Measurements from ENCODE around the gene TSEN2. TPM values are rescaled to one million over a fixed set of nuclear protein-coding genes. Genes with fewer than 3 reads are reported as not detected.
"Not testable (repeated sequence)": the region's sequence is repeated elsewhere in the genome, so short reads cannot be mapped to it uniquely, and the experiment has no call there.

Gene TSEN2
- total RNA-seq, 2 experiments from 2014 or later: 10.9 to 11.1 TPM

DNA sequence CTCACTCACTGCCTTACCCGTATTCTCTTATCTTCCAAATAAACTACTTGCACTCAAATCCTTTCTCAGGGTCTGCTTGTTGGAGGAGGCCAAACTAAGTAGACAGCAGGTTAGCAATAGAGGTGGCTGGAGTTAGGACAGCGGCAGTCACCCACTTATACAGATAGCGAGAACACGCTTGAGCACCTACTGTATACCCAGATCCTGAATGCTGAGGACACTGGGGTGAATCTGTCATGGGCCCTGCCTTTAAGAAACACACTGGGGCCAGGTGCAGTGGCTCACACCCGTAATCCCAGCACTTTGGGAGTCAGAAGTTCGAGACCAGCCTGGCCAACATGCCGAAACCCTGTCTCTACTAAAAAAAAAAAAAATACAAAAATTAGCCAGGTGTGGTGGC, 38.0 kb upstream of the TSEN2 start:
- no peaks in the 10 kb centered on the region for H3K4me1 Mint-ChIP-seq
- peaks cover 10% of the 10 kb centered on the region for H3K27me3 Mint-ChIP-seq
- ATAC-seq (ENCODE audit: low read depth) (no peak), DNase-seq (no peak)
- no peaks in the 10 kb centered on the region for H3K36me3 Mint-ChIP-seq
- no peaks in the 10 kb centered on the region for H3K9me3 Mint-ChIP-seq
- H3K27ac Mint-ChIP-seq: no peak overlapping the region
- POLR2A ChIA-PET: no interaction called here
- H3K4me3 Mint-ChIP-seq: no peak overlapping the region

DNA sequence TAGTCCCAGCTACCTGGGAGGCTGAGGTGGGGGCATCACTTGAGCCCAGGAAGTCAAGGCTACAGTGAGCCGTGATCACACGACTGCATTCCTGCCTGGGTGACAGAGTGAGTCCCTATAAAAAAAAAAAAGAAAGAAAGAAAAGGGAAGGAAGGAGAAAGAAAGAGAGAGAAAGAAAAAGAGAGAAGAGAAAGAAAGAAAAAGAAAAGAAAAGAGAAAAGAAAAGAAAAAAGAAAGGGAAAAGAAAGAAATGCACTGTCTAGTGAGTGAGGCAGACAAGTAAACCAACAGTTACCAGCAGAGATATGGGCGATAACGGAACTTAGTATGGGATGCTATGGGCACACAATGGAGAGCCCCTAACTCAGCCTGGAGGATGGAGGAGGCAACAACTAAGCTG, 37.2 kb upstream of the TSEN2 start:
- POLR2A ChIA-PET: no interaction called here
- no peaks in the 10 kb centered on the region for H3K36me3 Mint-ChIP-seq
- H3K4me1 Mint-ChIP-seq: no peaks in the 10 kb centered on the region
- ATAC-seq (ENCODE audit: low read depth) (no peak), DNase-seq (no peak)
- no peak overlapping the region for H3K4me3 Mint-ChIP-seq
- H3K27ac Mint-ChIP-seq: no peak overlapping the region
- no peaks in the 10 kb centered on the region for H3K9me3 Mint-ChIP-seq
- peaks cover 7% of the 10 kb centered on the region for H3K27me3 Mint-ChIP-seq

DNA sequence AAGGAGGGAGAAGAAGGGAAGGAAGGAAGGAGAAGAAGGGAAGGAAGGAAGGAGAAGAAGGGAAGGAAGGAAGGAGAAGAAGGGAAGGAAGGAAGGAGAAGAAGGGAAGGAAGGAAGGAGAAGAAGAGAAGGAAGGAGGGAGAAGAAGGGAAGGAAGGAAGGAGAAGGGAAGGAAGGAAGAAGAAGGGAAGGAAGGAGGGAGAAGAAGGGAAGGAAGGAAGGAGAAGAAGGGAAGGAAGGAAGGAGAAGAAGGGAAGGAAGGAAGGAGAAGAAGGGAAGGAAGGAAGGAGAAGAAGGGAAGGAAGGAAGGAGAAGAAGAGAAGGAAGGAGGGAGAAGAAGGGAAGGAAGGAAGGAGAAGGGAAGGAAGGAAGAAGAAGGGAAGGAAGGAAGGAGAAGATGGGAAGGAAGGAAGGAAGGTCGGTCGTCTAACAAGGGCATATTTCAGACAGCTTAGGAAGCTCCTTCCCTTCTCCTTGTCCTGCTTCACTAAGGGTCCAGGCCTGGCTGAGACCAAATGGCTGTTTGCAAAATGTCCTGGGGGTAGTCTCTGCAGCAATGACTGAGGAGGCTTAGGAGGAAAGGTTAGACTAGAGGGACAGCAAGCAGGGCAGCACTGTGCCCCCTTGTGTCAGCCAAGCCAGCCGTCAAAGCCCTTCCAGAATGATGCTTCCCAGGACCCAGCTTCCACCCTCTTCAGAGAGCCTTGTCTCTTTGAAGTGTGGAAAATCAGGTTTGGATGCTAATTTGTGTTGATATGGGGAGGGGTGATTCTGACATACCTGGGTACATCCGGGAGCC, 35.7 kb upstream of the TSEN2 start:
- H3K4me3 Mint-ChIP-seq; ATAC-seq (ENCODE audit: low read depth); H3K27me3 Mint-ChIP-seq; POLR2A ChIA-PET; H3K36me3 Mint-ChIP-seq; H3K4me1 Mint-ChIP-seq; DNase-seq; H3K9me3 Mint-ChIP-seq; H3K27ac Mint-ChIP-seq: not testable (repeated sequence)

DNA sequence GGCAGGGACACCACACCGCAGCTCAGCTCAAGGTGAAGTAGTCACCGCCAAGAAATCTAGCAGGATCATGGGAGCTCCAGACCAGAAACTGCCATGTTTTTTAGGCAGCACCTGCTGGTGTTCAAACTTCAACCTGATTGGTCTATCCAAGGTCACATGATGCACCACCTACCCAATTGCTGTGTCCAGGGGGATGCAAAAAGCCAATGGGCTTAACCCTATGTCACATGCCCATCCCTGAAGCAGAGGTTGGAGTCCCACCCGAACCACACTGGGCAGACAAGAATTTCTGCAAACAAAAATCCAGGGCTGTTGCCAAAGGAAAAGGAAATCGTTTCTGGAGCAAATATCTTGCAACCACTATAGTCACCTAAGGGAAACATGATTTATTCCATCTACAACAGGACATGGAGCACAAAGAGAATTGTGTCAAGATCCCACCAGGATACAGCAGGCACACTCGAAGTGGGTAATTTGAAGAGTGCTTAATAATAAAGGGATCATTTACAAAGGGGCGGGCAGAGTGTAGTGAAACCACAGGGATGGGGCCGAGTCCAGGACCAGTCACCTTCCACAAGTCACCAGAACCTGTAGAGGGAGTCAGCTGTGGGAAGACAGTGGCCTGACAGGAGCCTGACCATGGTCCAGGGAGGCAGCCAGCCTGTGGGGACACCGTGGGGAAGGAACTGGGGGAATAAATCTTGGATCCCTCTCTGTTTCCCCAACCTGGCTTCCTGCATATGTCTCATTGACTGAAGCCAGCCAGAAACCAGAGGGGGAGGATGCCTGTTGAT, 34.2 kb upstream of the TSEN2 start:
- Mint-ChIP-seq H3K27ac (no peak overlapping the region), H3K4me3 (no peak overlapping the region), H3K36me3 (no peaks in the 10 kb centered on the region), H3K9me3 (no peaks in the 10 kb centered on the region), H3K27me3 (peaks cover 3% of the 10 kb centered on the region), H3K4me1 (no peaks in the 10 kb centered on the region)
- no peak for DNase-seq
- POLR2A ChIA-PET: no interaction called here
- no peak for ATAC-seq (ENCODE audit: low read depth)

DNA sequence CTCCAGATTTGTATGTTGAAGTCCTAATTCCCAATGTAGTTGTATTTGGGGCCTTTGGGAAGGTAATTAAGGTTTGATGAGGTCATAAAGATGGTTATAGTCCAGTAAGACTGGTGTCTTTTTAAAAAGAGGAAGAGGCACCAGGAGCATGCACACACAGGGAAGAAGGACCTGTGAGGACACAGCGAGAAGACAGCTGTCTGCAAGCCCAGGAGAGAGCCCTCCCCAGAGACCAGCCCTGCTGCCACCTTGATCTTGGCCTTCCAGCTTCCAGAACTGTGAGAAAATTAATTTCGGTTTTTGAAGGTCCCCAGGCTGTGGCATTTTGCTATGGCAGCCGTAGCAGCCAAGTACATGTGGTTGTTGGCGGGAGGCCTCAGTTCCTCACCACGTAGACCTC, 32.8 kb upstream of the TSEN2 start:
- H3K36me3 Mint-ChIP-seq: no peaks in the 10 kb centered on the region
- no peak for DNase-seq
- no peak overlapping the region for H3K27ac Mint-ChIP-seq
- H3K9me3 Mint-ChIP-seq: no peaks in the 10 kb centered on the region
- H3K4me3 Mint-ChIP-seq: no peak overlapping the region
- no peak for ATAC-seq (ENCODE audit: low read depth)
- peaks cover 2% of the 10 kb centered on the region for H3K27me3 Mint-ChIP-seq
- H3K4me1 Mint-ChIP-seq: no peaks in the 10 kb centered on the region
- POLR2A ChIA-PET: no interaction called here

DNA sequence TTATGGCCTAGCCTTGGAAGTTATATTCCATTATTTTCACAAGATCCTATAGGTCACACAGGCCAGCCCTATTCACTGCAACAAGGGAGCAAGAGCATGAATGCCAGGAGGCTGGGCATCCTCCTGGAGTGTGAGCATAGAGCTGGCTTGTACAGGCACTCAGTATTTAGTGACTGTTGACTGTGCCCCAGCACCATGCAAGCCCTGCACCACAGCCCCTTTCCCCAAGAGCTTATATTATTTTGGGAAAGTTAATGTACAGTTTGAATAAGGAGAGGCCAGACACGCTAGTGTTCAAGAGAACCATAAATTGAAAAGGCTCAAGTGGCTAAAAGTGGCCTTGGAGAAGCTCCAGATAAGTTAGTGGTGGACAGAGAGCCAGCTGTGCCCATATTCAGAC, 32.3 kb upstream of the TSEN2 start:
- Mint-ChIP-seq H3K4me1 (no peaks in the 10 kb centered on the region), H3K27me3 (peaks cover 2% of the 10 kb centered on the region), H3K9me3 (no peaks in the 10 kb centered on the region), H3K36me3 (no peaks in the 10 kb centered on the region), H3K4me3 (no peak overlapping the region), H3K27ac (no peak overlapping the region)
- ATAC-seq (ENCODE audit: low read depth) (no peak), DNase-seq (no peak)
- POLR2A ChIA-PET: no interaction called here

DNA sequence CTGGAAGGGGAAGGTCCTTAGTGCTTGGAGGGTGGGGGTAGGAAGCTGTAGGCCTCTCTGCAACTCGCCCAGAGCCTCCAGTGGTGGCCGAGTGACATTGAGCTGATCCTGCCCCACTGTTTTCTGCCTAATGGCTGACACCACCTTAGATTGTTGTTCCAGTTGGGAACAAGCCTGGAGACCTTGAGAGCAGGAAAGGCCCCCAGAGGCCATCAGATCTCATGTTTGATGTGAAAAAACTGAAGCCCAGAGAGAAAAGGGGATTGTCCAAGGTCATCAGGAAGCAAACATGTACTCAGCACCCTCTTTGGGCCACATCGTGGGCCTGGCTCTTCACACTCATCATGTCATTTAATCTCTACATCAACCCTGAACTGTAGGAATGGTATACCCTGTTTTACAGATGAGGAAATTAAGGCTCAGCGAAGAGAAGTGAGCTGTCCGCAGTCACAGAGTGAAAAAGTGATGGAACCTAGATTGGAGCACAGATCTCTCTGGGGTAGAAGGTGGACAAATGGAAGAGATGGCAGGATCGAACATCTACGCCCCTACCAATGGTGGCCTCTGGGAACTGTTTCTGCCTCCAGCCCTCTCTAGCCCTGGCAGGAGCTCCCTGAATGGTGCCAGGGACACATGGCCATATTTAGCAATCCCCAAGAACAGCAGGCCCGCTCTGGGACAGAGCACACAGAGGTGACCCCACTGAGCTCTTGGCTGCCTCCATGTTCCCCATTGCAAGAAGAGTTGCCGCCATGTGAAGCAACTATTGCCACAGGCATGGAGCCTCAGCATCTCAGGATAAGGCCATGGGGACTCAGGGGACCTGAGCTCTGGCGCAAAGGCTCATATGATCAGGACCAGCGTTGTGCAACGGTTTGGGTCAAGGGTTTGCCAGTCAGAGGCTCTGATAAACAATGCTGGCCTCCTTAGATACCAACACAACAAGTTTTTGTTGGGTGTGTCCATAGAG, 31.6 kb upstream of the TSEN2 start:
- peaks cover 2% of the 10 kb centered on the region for H3K27me3 Mint-ChIP-seq
- ATAC-seq (ENCODE audit: low read depth): no peak
- POLR2A ChIA-PET: no interaction called here
- no peak overlapping the region for H3K27ac Mint-ChIP-seq
- H3K9me3 Mint-ChIP-seq: no peaks in the 10 kb centered on the region
- DNase-seq: no peak
- H3K36me3 Mint-ChIP-seq: no peaks in the 10 kb centered on the region
- no peaks in the 10 kb centered on the region for H3K4me1 Mint-ChIP-seq
- no peak overlapping the region for H3K4me3 Mint-ChIP-seq

DNA sequence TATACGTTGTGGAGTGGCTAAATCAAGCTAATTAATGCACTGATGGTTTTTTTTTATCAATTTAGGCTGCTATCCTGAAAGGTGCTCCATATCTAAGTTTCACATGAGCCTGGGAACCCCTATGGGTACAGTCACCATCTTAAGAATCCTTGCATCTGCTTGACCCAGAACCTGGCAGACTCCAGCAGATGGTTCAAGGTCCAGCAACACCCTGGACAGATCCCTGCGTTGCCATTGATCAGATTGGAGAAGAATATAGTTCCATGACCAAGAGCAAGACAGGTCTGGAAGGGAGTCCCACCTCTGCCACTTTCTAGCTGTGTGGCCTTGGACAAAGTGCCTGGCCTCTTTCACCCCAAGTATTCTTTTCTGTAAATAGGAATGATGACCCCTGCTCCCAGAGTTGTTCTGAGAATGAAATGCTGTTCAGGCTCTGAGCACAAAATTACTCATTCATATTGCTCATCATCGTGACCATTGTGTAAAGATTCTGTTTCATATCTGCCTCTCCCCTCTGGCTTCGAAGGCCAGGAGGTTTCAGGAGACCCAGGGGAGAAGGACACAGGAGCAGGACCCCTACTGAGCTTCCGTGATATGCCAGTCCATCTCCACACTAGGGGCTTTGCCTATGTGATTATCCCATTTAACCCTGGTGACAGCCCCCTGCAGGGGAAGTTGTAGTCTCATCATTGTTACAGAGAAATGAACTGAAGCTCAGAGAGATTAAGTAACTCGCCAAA, 30.0 kb upstream of the TSEN2 start:
- Mint-ChIP-seq H3K4me3 (no peak overlapping the region), H3K36me3 (no peaks in the 10 kb centered on the region), H3K27me3 (no peaks in the 10 kb centered on the region), H3K27ac (no peak overlapping the region), H3K4me1 (no peaks in the 10 kb centered on the region), H3K9me3 (no peaks in the 10 kb centered on the region)
- no peak for DNase-seq
- POLR2A ChIA-PET: no interaction called here
- ATAC-seq (ENCODE audit: low read depth): no peak

DNA sequence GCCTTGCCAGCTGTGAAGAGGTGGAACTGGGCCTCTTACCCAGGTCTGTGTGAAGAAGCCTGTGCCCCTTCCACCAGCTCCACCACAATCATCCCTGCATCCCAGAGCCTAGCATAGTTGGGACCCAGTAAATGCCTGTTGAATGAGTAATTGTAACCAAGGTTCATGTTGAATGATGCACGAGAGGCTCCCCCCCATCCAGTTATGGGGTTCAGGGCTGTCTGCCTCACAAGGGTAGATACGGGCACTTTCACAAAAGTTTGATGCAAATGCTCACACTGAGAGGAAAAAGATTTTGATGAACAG, 29.5 kb upstream of the TSEN2 start:
- POLR2A ChIA-PET: no interaction called here
- Mint-ChIP-seq H3K27me3 (no peaks in the 10 kb centered on the region), H3K9me3 (no peaks in the 10 kb centered on the region), H3K4me3 (no peak overlapping the region), H3K27ac (no peak overlapping the region), H3K36me3 (no peaks in the 10 kb centered on the region), H3K4me1 (no peaks in the 10 kb centered on the region)
- ATAC-seq (ENCODE audit: low read depth): no peak
- no peak for DNase-seq

DNA sequence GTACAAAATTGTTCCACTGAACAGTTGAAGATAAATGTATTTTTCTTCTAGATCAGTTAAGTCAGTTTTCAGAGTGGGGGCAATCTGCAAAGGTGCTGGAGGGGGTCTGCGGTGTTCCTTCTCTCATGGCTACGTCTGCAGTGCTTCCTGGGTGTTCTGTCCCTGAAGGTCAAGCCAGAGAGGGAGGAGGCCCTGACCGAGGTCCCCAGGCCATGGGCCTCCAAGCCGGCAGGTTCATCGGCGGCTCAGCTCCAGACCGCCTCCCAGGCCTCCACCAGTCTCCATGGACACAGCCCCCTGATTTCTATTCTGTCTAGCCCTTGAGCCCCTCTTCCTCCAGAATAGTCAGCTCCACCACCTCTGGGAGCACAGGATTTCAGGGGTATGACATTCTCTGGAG, 28.5 kb upstream of the TSEN2 start:
- Mint-ChIP-seq H3K4me3 (no peak overlapping the region), H3K4me1 (no peaks in the 10 kb centered on the region), H3K27ac (no peak overlapping the region), H3K9me3 (no peaks in the 10 kb centered on the region), H3K36me3 (no peaks in the 10 kb centered on the region), H3K27me3 (no peaks in the 10 kb centered on the region)
- POLR2A ChIA-PET: no interaction called here
- ATAC-seq (ENCODE audit: low read depth) (no peak), DNase-seq (no peak)

DNA sequence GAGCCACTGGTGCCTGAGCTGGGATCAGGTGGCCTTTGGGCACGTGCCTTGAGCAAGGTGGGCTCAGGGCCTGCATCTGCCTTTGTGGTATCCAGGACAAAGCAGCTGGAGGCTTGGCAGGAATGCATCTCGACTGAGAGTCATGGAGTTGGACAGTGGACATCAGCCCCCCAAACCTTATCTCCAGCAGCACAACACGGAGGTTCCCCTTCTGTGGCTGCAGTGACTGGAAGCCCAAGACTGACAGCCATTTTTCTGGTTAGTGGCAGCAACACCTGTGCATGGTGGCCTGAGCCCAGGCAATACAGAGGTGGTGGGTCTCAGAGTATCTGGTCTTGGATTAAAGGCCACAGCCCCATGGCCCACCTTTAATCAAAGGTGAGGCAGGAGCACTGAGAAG, 27.8 kb upstream of the TSEN2 start:
- no peak for ATAC-seq (ENCODE audit: low read depth)
- Mint-ChIP-seq H3K27me3 (no peaks in the 10 kb centered on the region), H3K36me3 (no peaks in the 10 kb centered on the region), H3K4me3 (no peak overlapping the region), H3K4me1 (peaks cover 2% of the 10 kb centered on the region), H3K9me3 (no peaks in the 10 kb centered on the region), H3K27ac (no peak overlapping the region)
- DNase-seq: no peak
- POLR2A ChIA-PET: no interaction called here

DNA sequence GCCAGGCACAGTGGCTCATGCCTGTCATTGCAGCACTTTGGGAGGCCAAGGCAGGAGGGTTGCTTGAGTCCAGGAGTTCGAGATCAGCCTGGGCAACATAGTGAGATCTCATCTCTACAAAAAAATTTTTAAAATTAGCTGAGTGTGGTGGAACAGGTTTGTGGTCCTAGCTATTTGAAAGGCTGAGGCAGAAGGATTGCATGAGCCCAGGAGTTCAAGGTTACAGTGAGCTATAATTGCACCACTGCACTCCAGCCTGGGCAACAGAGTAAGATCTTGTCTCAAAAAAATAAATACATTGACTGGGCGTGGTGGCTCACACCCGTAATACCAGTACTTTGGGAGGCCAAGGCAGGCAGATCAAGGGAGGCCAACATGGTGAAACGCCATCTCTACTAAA, 26.9 kb upstream of the TSEN2 start:
- H3K36me3 Mint-ChIP-seq; H3K4me1 Mint-ChIP-seq; H3K27me3 Mint-ChIP-seq; ATAC-seq (ENCODE audit: low read depth); H3K4me3 Mint-ChIP-seq; DNase-seq; POLR2A ChIA-PET; H3K9me3 Mint-ChIP-seq; H3K27ac Mint-ChIP-seq: not testable (repeated sequence)

DNA sequence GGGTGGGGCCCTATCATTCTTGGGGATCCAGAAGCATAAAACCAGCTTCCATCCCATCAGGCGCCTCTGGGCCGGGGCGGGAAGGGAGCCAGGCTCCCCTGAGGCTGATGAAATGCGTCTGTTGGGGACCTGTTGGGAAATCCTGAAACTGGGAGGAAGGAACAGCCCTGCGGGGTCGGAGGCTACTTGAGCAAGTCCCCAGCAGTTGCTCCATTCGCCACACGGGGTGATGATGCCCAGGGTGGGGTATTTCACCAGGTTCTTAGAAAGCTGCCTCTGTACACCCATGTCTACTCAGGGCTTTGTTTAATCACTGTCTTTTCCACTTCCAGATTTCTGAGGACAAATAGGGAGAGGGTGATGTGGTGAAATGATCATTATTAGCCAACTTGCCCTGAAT, 25.4 kb upstream of the TSEN2 start:
- H3K9me3 Mint-ChIP-seq: no peaks in the 10 kb centered on the region
- POLR2A ChIA-PET: no interaction called here
- H3K27ac Mint-ChIP-seq: no peak overlapping the region
- DNase-seq: no peak
- H3K27me3 Mint-ChIP-seq: no peaks in the 10 kb centered on the region
- ATAC-seq (ENCODE audit: low read depth): no peak
- H3K36me3 Mint-ChIP-seq: no peaks in the 10 kb centered on the region
- no peak overlapping the region for H3K4me3 Mint-ChIP-seq
- H3K4me1 Mint-ChIP-seq: peaks cover 10% of the 10 kb centered on the region

All from activated naive CD8-positive, alpha-beta T cell treated with anti-CD3 and anti-CD28 coated beads, Interleukin-2, amount 10 ng/mL, durations not matched to agents 7 days and 5 days (primary cell).